Heart right ventricle (tissue), 16 donors: ENCODE data around the gene TCERG1. TPM values are rescaled to one million over a fixed set of nuclear protein-coding genes. Genes with fewer than 3 reads are reported as not detected.

ENCODE experiments used
- ATAC-seq, 8 donors: fragments of 200-7000 bp; cut with Tn5 transposase; one replicate each; pipeline ENCODE4 v1.9.1; 2020; ENCODE audit warnings: mild to moderate bottlenecking in 8 of 8, moderate library complexity in 8 of 8, moderate number of reproducible peaks in 1 of 8
- DNase-seq, 2 donors: peaks; one replicate each; pipeline ENCODE4 v3.0.0-alpha.2; 2020
- H3K27ac ChIP-seq, 10 donors: fragments of 200-600 bp; sonication (generic) in 2 of 10; one replicate each; pipeline versions ENCODE4 v1.5.0 to v1.8.0; 2020 to 2022; ENCODE audit warnings: mild to moderate bottlenecking in 3 of 10
- H3K27me3 ChIP-seq, 7 donors: fragments of 200-600 bp; one replicate each; pipeline ENCODE4 v1.8.0; 2021 to 2022; ENCODE audit warnings: mild to moderate bottlenecking in 2 of 7
- H3K36me3 ChIP-seq, 9 donors: fragments of 200-600 bp; sonication (generic) in 1 of 9; one replicate each; pipeline versions ENCODE4 v1.5.0 to v1.8.0; 2020 to 2022; ENCODE audit warnings: mild to moderate bottlenecking in 2 of 9
- H3K4me1 ChIP-seq, 9 donors: fragments of 200-600 bp; sonication (generic) in 1 of 9; one replicate each; pipeline versions ENCODE4 v1.5.0 to v1.8.0; 2020 to 2022; ENCODE audit warnings: mild to moderate bottlenecking in 4 of 9
- H3K4me3 ChIP-seq, 10 donors: fragments of 200-600 bp; sonication (generic) in 2 of 10; one replicate each; pipeline versions ENCODE4 v1.5.0 to v1.8.0; 2020 to 2022; ENCODE audit warnings: mild to moderate bottlenecking in 7 of 10, moderate library complexity in 2 of 10
- H3K9me3 ChIP-seq, 11 donors: fragments of 200-600 bp in 10 of 11; sonication (generic) in 2 of 11; one replicate each; pipeline versions ENCODE4 v1.5.0 to v1.8.0; 2013 to 2022; ENCODE audit warnings: mild to moderate bottlenecking in 2 of 11, control low read depth in 1 of 11, moderate library complexity in 1 of 11
- CTCF ChIP-seq, 9 donors: fragments of 200-600 bp; sonication (generic) in 2 of 9; IDR thresholded peaks; one replicate each; pipeline versions ENCODE4 v1.5.0 to v1.8.0; 2021 to 2022; ENCODE audit warnings: antibody characterized with exemption in 9 of 9, mild to moderate bottlenecking in 5 of 9, moderate library complexity in 1 of 9
- WGBS, 2 donors: extraction: QIAGEN DNeasy Blood & Tissue Kit; methylation state at CpG; one replicate each; pipeline ENCODE4 v1.1.7; 2013; ENCODE audit warnings: inconsistent platforms in 1 of 2; 5-methylcytosine and 5-hydroxymethylcytosine counted together
- intact Hi-C, 10 donors: fragments of 100-400 bp; cut with DNase I; formaldehyde crosslinking; loops; one replicate each; pipeline versions ENCODE4 v1.11.1 to v1.14.2; 2022
- long read RNA-seq, 3 donors: library from polyadenylated mRNA; unstranded; transcript quantifications; one replicate each; pipeline ENCODE4 v2.0.0, GENCODE V29; 2020 to 2021
- polyA plus RNA-seq, 2 donors: library from polyadenylated mRNA; stranded (reverse); fragments of 200-250 nt; gene quantifications; one replicate each; pipeline ENCODE4 v1.2.3, GENCODE V29; 2013
- total RNA-seq, 10 donors: library from RNA; stranded (reverse); fragmentation: NEBNext Ultra II Directional in 3 of 10; extraction: Animal tissue kit (Norgen Biotek cat#: 25700) in 3 of 10; gene quantifications; one replicate each; pipeline versions ENCODE4 v1.2.1 to v1.2.4, GENCODE V29; 2021 to 2023
- donor health status: Arrhythmogenic right ventricular cardiomyopathy.
- donor health status: ischemic (EF 13 %, LVEDD 7.1; RV severe dilation, severe dysfunction).
- donor health status: healthy with polysubstance abuse.
- donor health status: DM: no; HTN: yes; CAD: no.
- donor health status: DM: no; HTN: no; CAD: no.
- donor health status: ischemic (EF 25% LVEDD 6.9; RV normal size, moderate dysfunction).
- donor health status: ischemic (EF 25% LVEDD 5.7; RV mildly dilated, moderate dysfunction).
- donor health status: healthy.
- donor health status: DM: yes; HTN: yes; CAD: no.
- donor health status: Ischemic cardiomyopathy.
- donor health status: ischemic (EF 35%, LVEDD 5.7; RV mildly dilated, moderate dysfunction).
- donor health status: nonischemic (EF 11% LVEDD 7.7; RV severe dilation, severe dysfunction).
- donor health status: DM: yes; HTN: yes; CAD: no.
- donor health status: PGD.
- donor health status: ischemic (EF 29% LVEDD 5.4; RV normal size, mild dysfunction).
- donor health status: nonischemic (EF 23%, LVEDD 6.1; RV moderate dilation, normal function).

TCERG1 gene
- 10 to 100 TPM; 16.9 to 26.6 (median 21.1) TPM for total RNA-seq
- polyA plus RNA-seq = 10 to 100 TPM; 11.2 to 59.2 TPM
- long read RNA-seq, donor 1, full-length matches to known transcripts = 2 of 16 reads
- long read RNA-seq, donor 1, partial matches to known transcripts = 10 of 16 reads
- long read RNA-seq, donor 1, other reads (novel, unspliced or antisense) = 4 of 16 reads
- long read RNA-seq, donor 2, full-length matches to known transcripts = 3 of 19 reads
- long read RNA-seq, donor 2, partial matches to known transcripts = 11 of 19 reads
- long read RNA-seq, donor 2, other reads (novel, unspliced or antisense) = 5 of 19 reads
- long read RNA-seq, donor 3, partial matches to known transcripts = 26 of 40 reads
- long read RNA-seq, donor 3, other reads (novel, unspliced or antisense) = 12 of 40 reads

- intact Hi-C loops = loop anchor here in 1 of 10 donors (10.0 kb wide), 1 partner anchor 242 kb away; the partner anchor contains the start of gene RBM27
- H3K4me3 ChIP-seq = peak within 1 kb of the TSS; percentile 66 to 99 (median 94)
- ATAC-seq (peak; percentile 95 to 99 (median 98)), DNase-seq (peak; percentile 99 to 100)
- H3K27ac ChIP-seq = peak within 1 kb of the TSS; percentile 46 to 96 (median 86)
- no peaks in the 10 kb centered on the region for H3K9me3 ChIP-seq
- no peaks in the 10 kb centered on the region for H3K27me3 ChIP-seq
- TF ChIP-seq CTCF (IDR thresholded peaks at IDR 0.05) = peak; percentile 69 to 96 (median 81)
- peaks cover 4 to 44% (median 29%) of the 10 kb centered on the region in 9 donors for H3K4me1 ChIP-seq
- no peaks in the 10 kb centered on the region for H3K36me3 ChIP-seq
- 0 to 1% methylated on average over 61 to 68 of the region's 68 CpGs for WGBS, 2 donors
Measured at GRCh38 chr5:146446861-146447733, at the start of gene TCERG1. TCERG1 (plus strand) TSS chr5:146447333; CDS start chr5:146447350, 17 bp downstream.

- intact Hi-C loops = no loop called here
- Histone ChIP-seq H3K27ac (no peak overlapping the region), H3K4me3 (no peak overlapping the region), H3K36me3 (no peaks in the 10 kb centered on the region), H3K27me3 (peaks cover 0 to 64% (median 41%) of the 10 kb centered on the region in 7 donors), H3K9me3 (no peaks in the 10 kb centered on the region), H3K4me1 (no peaks in the 10 kb centered on the region)
- no peak for DNase-seq
- TF ChIP-seq CTCF (IDR thresholded peaks at IDR 0.05) = no peak
- 88 to 89% methylated on average over 4 of the region's 4 CpGs for WGBS, 2 donors
- ATAC-seq = no peak
Measured at GRCh38 chr5:146398826-146399225, 48.3 kb upstream of the TCERG1 start.

- Histone ChIP-seq H3K9me3 (no peaks in the 10 kb centered on the region), H3K27me3 (peaks cover 0 to 65% (median 38%) of the 10 kb centered on the region in 7 donors), H3K4me3 (no peak overlapping the region), H3K4me1 (no peaks in the 10 kb centered on the region), H3K36me3 (no peaks in the 10 kb centered on the region), H3K27ac (no peak overlapping the region)
- 81 to 90% methylated on average over 1 of the region's 1 CpG for WGBS, 2 donors
- TF ChIP-seq CTCF (IDR thresholded peaks at IDR 0.05) = no peak
- no peak for ATAC-seq
- intact Hi-C loops = no loop called here
- DNase-seq = no peak
Measured at GRCh38 chr5:146399481-146399880, 47.7 kb upstream of the TCERG1 start.

GRCh38 chr5:146400201-146400600 is 46.9 kb upstream of the TCERG1 start:
- DNase-seq (no peak), ATAC-seq (no peak)
- no peaks in the 10 kb centered on the region for H3K9me3 ChIP-seq
- H3K36me3 ChIP-seq = no peaks in the 10 kb centered on the region
- intact Hi-C loops = no loop called here
- TF ChIP-seq CTCF (IDR thresholded peaks at IDR 0.05) = no peak
- H3K27ac ChIP-seq = no peak overlapping the region
- H3K4me1 ChIP-seq = no peaks in the 10 kb centered on the region
- H3K4me3 ChIP-seq = no peak overlapping the region
- 81 to 82% methylated on average over 2 of the region's 2 CpGs for WGBS, 2 donors
- H3K27me3 ChIP-seq = peaks cover 0 to 58% (median 31%) of the 10 kb centered on the region in 7 donors
